Mesothelial cell of epicardium (in vitro differentiated cells): ENCODE results near the gene NEUROG1. TPM values are rescaled to one million over a fixed set of nuclear protein-coding genes. Genes with fewer than 3 reads are reported as not detected.
A peak's percentile ranks its signal among the peaks of the same experiment; 100 is the strongest.

ENCODE experiments used
- DNase-seq, 2 experiments: peaks; one replicate each; pipeline ENCODE4 v3.0.0; 2021; ENCODE audit warnings: low spot score in 2 of 2; ENCODE audit not compliant: unreplicated experiment in 2 of 2
- H3K27ac Mint-ChIP-seq: 2 replicates; pipeline ENCODE4 v1.8.0; 2021; ENCODE audit warnings: mixed read lengths
- H3K27me3 Mint-ChIP-seq: 2 replicates; pipeline ENCODE4 v1.8.0; 2021; ENCODE audit warnings: low read depth, mixed read lengths
- H3K36me3 Mint-ChIP-seq: 2 replicates; pipeline ENCODE4 v1.8.0; 2021; ENCODE audit warnings: mixed read lengths
- H3K4me1 Mint-ChIP-seq: 2 replicates; pipeline ENCODE4 v1.8.0; 2021; ENCODE audit warnings: mixed read lengths
- H3K4me3 Mint-ChIP-seq: 2 replicates; pipeline ENCODE4 v1.8.0; 2021; ENCODE audit warnings: mild to moderate bottlenecking, moderate library complexity, mixed read lengths
- H3K9me3 Mint-ChIP-seq: 2 replicates; pipeline ENCODE4 v1.8.0; 2021; ENCODE audit warnings: mixed read lengths
- total RNA-seq: library from RNA; stranded (reverse); gene quantifications from 3 replicates; pipeline ENCODE4 v1.2.1, GENCODE V29; 2021
- TF ChIP-seq, protein P1 (sequence below): fragments of 200-600 bp; sonication (generic); IDR thresholded peaks from one replicate; pipeline ENCODE4 v1.5.0; 2021; ENCODE audit warnings: antibody characterized with exemption; ENCODE audit not compliant: unreplicated experiment

The NEUROG1 gene
- total RNA-seq, 1 donor from 2014 or later, result not detected

DNA sequence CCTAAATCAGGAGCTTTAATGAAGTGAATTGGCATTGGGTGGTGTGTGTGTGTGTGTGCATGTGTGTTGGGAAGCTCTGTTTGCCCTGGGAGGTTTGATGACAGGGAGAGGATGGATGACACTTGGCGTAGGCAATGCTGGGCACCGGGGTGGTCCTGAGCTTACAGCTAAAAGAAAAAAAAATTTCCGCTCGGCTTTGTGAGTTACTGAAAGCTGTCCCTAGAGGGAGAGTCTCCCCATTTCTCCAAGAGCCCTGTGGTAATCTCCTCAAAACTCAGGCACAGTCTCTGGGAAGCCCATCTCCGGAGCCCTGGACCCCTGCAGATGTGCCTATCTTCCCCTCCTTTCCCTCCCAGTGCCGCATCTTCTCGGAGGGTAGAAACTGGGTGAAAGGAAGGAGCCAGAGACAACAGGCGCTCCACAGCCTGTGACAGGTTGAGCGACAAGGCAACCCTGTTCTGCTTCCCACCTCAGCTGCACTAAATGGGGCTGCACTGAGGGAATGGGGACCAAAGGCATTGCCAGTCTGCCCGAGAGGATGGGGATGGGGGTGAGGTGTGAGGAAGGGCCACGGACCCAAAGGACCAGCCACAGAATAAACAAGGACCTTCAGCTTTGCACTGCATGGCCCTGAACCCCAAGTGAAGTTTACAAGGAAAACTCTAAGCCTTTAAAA is 47.8 kb downstream of the NEUROG1 start:
- H3K36me3 Mint-ChIP-seq, result no peaks in the 10 kb centered on the region
- H3K9me3 Mint-ChIP-seq, result no peaks in the 10 kb centered on the region
- peaks cover 29% of the 10 kb centered on the region for H3K4me1 Mint-ChIP-seq
- DNase-seq, result no peak
- H3K27me3 Mint-ChIP-seq, result peaks cover 93% of the 10 kb centered on the region
- peak overlapping the region; percentile 74 for H3K4me3 Mint-ChIP-seq
- TF ChIP-seq, protein P1, sequence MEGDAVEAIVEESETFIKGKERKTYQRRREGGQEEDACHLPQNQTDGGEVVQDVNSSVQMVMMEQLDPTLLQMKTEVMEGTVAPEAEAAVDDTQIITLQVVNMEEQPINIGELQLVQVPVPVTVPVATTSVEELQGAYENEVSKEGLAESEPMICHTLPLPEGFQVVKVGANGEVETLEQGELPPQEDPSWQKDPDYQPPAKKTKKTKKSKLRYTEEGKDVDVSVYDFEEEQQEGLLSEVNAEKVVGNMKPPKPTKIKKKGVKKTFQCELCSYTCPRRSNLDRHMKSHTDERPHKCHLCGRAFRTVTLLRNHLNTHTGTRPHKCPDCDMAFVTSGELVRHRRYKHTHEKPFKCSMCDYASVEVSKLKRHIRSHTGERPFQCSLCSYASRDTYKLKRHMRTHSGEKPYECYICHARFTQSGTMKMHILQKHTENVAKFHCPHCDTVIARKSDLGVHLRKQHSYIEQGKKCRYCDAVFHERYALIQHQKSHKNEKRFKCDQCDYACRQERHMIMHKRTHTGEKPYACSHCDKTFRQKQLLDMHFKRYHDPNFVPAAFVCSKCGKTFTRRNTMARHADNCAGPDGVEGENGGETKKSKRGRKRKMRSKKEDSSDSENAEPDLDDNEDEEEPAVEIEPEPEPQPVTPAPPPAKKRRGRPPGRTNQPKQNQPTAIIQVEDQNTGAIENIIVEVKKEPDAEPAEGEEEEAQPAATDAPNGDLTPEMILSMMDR, result no peak
- H3K27ac Mint-ChIP-seq, result no peak overlapping the region

DNA sequence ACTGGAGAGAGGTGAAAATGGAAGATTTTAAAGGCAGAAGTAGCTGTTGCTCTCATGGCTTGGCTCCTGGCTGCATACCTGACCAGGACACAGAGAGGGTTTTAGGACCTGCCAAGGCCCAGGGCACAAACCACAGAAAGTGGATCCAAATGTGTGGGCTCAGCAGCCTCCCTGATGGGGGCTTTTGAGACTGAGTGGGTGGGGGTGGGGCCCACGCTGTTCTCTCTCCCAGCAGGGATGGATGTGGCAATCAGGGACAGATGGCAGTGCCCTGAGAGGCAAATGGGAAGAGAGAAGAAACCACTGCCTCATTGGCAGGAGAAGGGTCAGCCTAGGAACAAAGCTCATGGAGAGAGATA is 48.7 kb downstream of the NEUROG1 start:
- Mint-ChIP-seq H3K36me3 (no peaks in the 10 kb centered on the region), H3K4me1 (peaks cover 29% of the 10 kb centered on the region), H3K4me3 (no peak overlapping the region), H3K9me3 (no peaks in the 10 kb centered on the region), H3K27me3 (peaks cover 84% of the 10 kb centered on the region), H3K27ac (no peak overlapping the region)
- TF ChIP-seq, protein P1, result no peak
- DNase-seq, result no peak

DNA sequence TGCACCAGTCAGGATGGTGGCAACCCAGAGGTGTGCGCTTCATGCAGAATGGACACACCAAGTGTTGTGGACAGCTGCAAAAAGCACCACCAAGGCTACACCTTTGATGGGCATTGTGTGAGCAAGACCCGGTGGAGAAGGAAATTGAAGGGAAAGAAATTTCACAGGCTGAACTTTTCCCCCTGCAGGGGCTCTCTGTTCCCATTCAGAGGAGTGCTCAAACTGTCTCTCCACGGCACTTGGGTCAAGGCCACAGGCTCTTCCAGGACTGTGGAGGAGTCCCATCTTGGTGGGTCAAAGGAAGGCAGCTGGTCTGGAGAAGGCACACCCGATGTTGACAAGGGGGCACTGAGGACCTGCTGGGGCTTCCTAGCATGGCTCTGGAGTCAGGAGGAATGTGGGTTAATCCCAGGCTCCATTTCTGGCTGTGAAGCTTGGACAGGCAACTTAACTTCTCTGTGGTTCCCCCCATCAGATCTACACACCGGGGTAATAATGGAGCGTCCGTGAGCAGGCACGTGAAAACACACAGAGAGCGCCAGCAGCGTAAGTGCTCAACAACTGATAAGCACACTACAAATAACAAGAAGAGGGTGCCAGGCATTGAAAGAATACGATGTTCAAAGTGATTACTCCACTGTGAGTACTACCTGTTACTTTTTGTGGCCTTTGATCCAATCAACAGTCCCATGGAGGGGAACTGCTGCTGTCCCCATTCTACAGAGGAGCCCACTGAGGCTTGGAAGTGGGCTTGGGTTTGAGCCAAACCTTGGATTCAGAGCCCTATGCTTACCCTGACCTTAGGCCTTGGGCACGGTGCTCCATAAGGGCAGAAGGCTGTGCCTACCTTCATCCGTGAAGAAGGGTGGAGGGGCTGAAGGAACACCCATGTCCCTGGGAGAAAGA is 49.4 kb downstream of the NEUROG1 start:
- H3K4me1 Mint-ChIP-seq, result peaks cover 26% of the 10 kb centered on the region
- DNase-seq, result no peak
- H3K27ac Mint-ChIP-seq, result no peak overlapping the region
- H3K9me3 Mint-ChIP-seq, result no peaks in the 10 kb centered on the region
- TF ChIP-seq, protein P1, result no peak
- no peak overlapping the region for H3K4me3 Mint-ChIP-seq
- no peaks in the 10 kb centered on the region for H3K36me3 Mint-ChIP-seq
- peaks cover 78% of the 10 kb centered on the region for H3K27me3 Mint-ChIP-seq

DNA sequence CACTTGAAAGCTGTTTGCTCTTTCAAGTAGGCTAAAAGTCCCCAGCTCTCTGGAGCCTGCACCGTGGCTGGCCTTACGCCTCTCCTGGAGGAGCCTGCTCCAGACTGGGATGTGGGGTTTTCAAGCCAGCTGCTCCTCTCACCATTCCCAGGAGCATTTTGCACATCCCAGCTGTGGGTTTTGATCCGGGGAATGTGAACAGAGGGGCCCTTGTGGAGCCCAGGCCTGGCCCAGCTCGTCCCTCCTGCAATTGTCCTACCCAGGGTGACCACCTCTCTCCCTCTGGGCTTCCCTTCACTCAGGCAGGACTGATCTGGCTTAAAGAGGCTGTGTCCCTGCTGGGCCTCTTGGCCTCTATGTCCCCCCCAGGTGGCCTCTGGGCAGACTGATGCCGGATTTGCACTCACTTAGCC is 51.1 kb downstream of the NEUROG1 start:
- H3K9me3 Mint-ChIP-seq, result no peaks in the 10 kb centered on the region
- TF ChIP-seq, protein P1, result no peak
- no peak overlapping the region for H3K4me3 Mint-ChIP-seq
- H3K27ac Mint-ChIP-seq, result no peak overlapping the region
- no peaks in the 10 kb centered on the region for H3K36me3 Mint-ChIP-seq
- peaks cover 72% of the 10 kb centered on the region for H3K27me3 Mint-ChIP-seq
- no peak for DNase-seq
- H3K4me1 Mint-ChIP-seq, result peaks cover 21% of the 10 kb centered on the region

Other genes starting within 250 kb of the NEUROG1 start
- 261 to 276 TPM (median 265 TPM) in 3 replicates for gene MACROH2A1, start 136.7 kb downstream of the NEUROG1 start, total RNA-seq
- not detected in 3 replicates for gene DCANP1, start 88.6 kb downstream of the NEUROG1 start, total RNA-seq
- not detected in 3 replicates for gene TIFAB, start 83.6 kb downstream of the NEUROG1 start, total RNA-seq
- gene CXCL14, start 43.0 kb upstream of the NEUROG1 start, total RNA-seq, result 51.6 to 61.3 TPM (median 56.5 TPM) in 3 replicates